ENCODE measurements around the gene PPP1R12C. TPM values are rescaled to one million over a fixed set of nuclear protein-coding genes. Genes with fewer than 3 reads are reported as not detected.

The PPP1R12C gene
- total and polyA plus RNA-seq, 7 donors = 53.6 to 222 (median 139) TPM

DNA sequence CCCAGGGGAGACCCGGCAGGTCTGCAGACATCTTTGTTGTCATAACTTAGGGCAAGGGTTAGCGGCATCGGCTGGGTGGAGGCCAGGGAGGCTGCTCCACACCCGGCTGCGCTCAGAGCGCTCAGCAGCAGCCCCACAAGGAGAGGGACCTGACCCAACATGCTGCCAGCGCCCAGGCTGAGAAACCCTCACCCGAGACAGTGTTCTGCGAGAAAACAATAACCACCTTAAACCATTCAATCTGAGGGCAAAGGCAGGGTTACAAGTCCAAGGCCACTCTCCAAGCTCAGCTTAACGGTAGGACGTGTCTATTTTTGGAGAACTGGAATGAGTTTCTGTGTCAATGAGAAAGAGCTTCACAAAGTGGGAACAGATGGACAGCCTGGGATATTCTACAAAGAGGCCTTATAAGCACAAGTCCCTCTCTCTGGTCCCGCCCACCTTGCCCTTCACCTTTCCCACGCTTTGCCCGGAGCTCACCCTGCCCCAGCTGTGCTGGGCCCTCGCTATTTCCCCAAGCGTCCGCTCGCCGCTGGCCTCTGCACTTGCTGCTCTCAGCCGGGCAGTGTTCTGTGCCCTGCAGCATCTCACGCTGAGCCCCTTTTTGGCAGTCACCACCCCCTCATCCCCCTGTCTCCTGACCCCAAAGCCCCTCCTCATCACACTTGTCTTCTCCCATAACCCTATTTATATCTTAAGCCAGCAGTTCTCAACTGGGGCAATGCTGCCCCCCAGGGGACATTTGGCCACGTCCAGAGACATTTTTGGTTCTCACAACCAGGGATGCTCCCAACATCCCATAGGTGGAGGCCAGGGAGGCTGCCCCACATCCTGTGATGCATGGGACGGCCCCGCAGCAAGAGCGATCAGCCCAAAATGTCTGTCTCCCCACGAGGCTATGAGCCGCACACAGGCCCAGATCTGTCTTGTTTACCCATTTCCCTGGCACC, 17.6 kb downstream of the PPP1R12C start:
- no peak overlapping the region for H3K4me3 ChIP-seq
- H3K4me1 ChIP-seq = peaks cover 0 to 14% (median 0%) of the 10 kb centered on the region in 4 donors
- H3K36me3 ChIP-seq = peaks cover 31 to 74% (median 65%) of the 10 kb centered on the region in 4 donors
- H3K9me3 ChIP-seq = peaks cover 0 to 4% (median 0%) of the 10 kb centered on the region in 4 donors
- no peak for DNase-seq
- WGBS, 2 donors = 88 to 90% methylated on average over 27 of the region's 27 CpGs
- peak overlapping the region in 1 of 4 donors; percentile 2 for H3K27ac ChIP-seq
- no peak for TF ChIP-seq EP300 (IDR thresholded peaks at IDR 0.05)
- no peak for TF ChIP-seq CTCF (IDR thresholded peaks at IDR 0.05)
- no peak for TF ChIP-seq POLR2A (IDR thresholded peaks at IDR 0.05)
- no peak for TF ChIP-seq POLR2AphosphoS5 (IDR thresholded peaks at IDR 0.05)
- H3K27me3 ChIP-seq = no peaks in the 10 kb centered on the region
- intact Hi-C loops (cut with DNase I) = no loop called here

DNA sequence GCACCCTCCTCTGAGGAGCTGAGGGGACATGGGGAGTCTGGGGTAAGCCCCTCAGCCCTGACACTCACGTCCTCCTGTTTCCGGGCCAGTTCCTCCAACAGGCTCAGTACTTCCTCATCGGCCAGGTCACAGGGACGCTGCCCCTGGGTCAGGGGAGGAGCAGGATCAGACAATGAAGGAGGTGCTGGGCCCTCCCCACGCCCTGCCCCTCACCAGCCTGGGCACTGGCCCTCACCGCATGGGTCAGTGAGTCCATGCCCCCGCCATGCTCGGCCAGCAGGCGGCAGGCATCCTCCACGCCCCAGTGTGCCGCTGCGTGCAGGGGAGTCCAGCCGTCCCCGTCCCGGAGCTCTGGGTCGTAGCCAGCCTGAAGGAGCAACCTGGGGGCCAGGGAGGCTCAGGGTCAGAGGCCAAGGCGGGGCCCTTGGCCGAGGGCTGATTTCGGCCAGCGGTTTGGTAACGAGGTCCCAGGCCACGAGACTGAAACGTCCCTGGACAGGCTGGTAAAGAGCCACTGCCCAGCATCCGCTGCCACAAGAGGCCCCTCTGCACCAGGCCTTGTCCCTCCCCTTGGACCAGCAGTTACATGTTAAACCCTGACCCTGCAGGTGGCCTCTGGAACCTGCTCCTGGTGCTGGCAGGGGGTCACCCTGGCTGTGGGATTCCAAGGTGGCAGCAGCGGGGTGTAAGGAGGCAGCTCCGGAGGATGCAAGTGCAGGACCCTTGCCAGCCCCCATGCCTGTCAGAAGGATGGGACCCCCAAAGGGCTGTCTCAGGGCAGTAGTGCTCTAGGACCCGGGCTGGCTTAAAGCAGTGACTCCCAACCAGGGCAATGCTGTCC, 18.5 kb downstream of the PPP1R12C start:
- Histone ChIP-seq H3K36me3 (peaks cover 38 to 82% (median 72%) of the 10 kb centered on the region in 4 donors), H3K27me3 (no peaks in the 10 kb centered on the region), H3K4me3 (no peak overlapping the region), H3K9me3 (peaks cover 0 to 4% (median 0%) of the 10 kb centered on the region in 4 donors), H3K4me1 (peaks cover 0 to 14% (median 0%) of the 10 kb centered on the region in 4 donors), H3K27ac (peak overlapping the region in 1 of 4 donors; percentile 2)
- WGBS, 2 donors = 93 to 94% methylated on average over 27 of the region's 27 CpGs
- TF ChIP-seq POLR2AphosphoS5 (IDR thresholded peaks at IDR 0.05) (no peak), POLR2A (IDR thresholded peaks at IDR 0.05) (no peak), EP300 (IDR thresholded peaks at IDR 0.05) (no peak)
- intact Hi-C loops (cut with DNase I) = no loop called here
- peak; percentile 53 for DNase-seq

GRCh38 chr19:55097864-55098715, 19.3 kb downstream of the PPP1R12C start:
- intact Hi-C loops (cut with DNase I) = no loop called here
- Histone ChIP-seq H3K27me3 (no peaks in the 10 kb centered on the region), H3K4me3 (no peak overlapping the region), H3K4me1 (peaks cover 0 to 14% (median 0%) of the 10 kb centered on the region in 4 donors), H3K27ac (no peak overlapping the region), H3K36me3 (peaks cover 33 to 74% (median 67%) of the 10 kb centered on the region in 4 donors), H3K9me3 (peaks cover 0 to 2% (median 0%) of the 10 kb centered on the region in 4 donors)
- no peak for TF ChIP-seq POLR2AphosphoS5 (IDR thresholded peaks at IDR 0.05)
- TF ChIP-seq EP300 (IDR thresholded peaks at IDR 0.05) = no peak
- no peak for TF ChIP-seq CTCF (IDR thresholded peaks at IDR 0.05)
- TF ChIP-seq POLR2A (IDR thresholded peaks at IDR 0.05) = no peak
- DNase-seq = peak; percentile 61
- 92 to 95% methylated on average over 23 of the region's 23 CpGs for WGBS, 2 donors

GRCh38 chr19:55096061-55096701, 21.3 kb downstream of the PPP1R12C start:
- TF ChIP-seq POLR2AphosphoS5 (IDR thresholded peaks at IDR 0.05) = no peak
- no peak for TF ChIP-seq POLR2A (IDR thresholded peaks at IDR 0.05)
- TF ChIP-seq CTCF (IDR thresholded peaks at IDR 0.05) = no peak
- TF ChIP-seq EP300 (IDR thresholded peaks at IDR 0.05) = no peak
- Histone ChIP-seq H3K27ac (no peak overlapping the region), H3K9me3 (no peaks in the 10 kb centered on the region), H3K36me3 (peaks cover 45 to 74% (median 70%) of the 10 kb centered on the region in 4 donors), H3K4me3 (no peak overlapping the region), H3K27me3 (no peaks in the 10 kb centered on the region), H3K4me1 (peaks cover 0 to 14% (median 0%) of the 10 kb centered on the region in 4 donors)
- intact Hi-C loops (cut with DNase I) = no loop called here
- no peak for DNase-seq
- 87 to 91% methylated on average over 23 of the region's 23 CpGs for WGBS, 2 donors
